ENCODE data around the gene ATP6V0C. TPM values are rescaled to one million over a fixed set of nuclear protein-coding genes. Genes with fewer than 3 reads are reported as not detected.

ATP6V0C gene
- 137 TPM for polyA plus RNA-seq (2013, experiment 1 of 2; ENCODE audit: insufficient read length)
- 147 TPM for polyA plus RNA-seq (2013, experiment 2 of 2; ENCODE audit: insufficient read length)

DNA sequence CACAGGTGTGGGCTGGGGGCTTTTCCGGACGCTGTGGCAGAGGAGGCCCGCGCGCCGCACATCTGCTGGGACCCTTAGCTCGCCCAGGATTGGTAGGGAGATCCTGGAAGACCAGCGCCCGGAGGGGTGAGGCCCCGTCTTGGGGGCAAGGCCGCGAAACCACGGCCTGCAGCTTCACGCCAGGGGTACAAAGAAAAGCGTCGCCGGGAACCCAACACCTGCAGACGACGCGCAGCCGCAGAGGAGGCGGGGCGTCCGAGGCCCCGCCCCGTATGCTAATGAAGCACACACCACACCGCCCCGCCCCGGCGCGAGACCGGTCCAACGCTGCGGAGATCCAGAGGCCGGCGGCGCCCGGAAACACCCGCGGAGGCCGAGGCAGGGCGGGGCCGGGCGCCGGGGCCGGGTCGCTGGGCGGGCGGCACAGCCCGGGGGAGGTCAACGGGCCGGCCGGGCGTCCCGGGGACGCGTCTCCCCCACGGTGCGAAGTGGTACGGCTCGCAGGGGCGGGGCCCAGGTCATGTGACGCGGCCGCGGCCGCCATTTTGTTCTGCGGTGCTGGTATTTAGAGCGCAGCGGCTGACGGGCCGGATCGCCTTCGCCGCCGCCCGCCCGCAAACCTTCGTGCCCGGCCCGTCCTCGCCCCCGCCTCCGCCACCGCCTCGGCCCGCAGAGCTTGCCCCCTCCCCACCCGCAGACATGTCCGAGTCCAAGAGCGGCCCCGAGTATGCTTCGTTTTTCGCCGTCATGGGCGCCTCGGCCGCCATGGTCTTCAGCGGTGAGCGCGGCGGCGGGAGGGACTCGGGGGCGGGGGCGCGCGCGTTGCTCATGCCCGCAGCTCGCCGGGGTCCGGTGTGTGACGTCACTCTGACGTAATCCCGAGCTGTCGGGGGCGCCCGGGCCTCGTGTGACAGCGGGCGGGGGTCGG, at the start of gene ATP6V0C:
Gene ATP6V0C (plus strand): TSS at position 548 of the 928 bp plus-strand sequence. CDS start 152 bp downstream, at position 700.
- peak; percentile 85 for DNase-seq

DNA sequence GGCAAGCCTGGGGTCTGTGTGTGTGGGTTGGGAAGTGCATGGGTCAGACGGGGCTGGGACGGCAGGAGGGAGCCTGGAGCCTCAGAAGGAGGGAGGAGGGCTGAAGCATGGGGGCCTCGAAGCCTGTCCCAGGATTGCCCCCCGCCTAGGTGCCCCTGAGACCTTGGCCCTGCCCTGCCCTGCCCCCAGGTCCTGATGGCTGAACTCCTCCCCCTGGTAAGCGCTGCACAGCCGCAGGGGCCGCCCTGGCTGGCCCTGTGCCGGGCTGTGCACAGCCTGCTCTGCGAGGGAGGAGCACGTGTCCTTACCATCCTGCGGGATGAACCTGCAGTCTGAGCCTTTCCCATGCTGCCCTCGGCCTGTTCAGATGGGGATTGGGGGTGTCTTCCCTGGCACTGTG, 49.4 kb upstream of the ATP6V0C start:
- DNase-seq = no peak

DNA sequence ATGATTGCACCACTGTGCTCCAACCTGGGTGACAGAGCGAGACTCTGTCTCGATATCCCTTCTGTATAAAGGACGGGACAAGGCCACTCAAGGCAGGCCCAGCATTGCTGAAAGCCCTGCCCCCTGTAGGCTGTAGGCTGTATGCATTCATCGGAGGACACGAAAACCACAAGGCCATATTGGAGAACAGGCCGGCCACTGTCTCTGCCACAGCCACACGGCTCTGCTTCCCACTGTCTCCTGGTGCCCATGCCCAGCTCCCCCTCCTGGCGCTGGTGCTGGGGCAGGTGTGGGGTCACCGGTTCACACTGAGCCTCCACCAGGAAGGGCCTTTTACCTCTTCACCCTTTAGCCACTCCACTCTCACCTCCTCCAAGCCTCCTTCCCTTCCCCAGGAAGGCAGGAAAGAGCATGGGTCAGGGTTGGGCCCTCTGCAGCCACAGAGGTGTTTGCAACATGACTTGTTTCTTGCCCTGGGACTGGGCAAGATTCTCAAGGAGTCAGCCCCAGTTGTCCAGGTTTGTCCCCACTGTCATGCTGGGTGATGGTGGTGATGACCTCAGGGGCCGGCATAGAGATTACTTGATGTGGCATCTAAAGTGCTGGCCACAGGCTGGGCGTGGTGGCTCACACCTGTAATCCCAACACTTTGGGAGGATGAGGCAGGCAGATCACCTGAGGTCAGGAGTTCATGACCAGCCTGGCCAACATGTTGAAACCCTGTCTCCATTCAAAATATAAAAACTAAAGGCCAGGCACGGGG, 47.9 kb upstream of the ATP6V0C start:
- DNase-seq = no peak

DNA sequence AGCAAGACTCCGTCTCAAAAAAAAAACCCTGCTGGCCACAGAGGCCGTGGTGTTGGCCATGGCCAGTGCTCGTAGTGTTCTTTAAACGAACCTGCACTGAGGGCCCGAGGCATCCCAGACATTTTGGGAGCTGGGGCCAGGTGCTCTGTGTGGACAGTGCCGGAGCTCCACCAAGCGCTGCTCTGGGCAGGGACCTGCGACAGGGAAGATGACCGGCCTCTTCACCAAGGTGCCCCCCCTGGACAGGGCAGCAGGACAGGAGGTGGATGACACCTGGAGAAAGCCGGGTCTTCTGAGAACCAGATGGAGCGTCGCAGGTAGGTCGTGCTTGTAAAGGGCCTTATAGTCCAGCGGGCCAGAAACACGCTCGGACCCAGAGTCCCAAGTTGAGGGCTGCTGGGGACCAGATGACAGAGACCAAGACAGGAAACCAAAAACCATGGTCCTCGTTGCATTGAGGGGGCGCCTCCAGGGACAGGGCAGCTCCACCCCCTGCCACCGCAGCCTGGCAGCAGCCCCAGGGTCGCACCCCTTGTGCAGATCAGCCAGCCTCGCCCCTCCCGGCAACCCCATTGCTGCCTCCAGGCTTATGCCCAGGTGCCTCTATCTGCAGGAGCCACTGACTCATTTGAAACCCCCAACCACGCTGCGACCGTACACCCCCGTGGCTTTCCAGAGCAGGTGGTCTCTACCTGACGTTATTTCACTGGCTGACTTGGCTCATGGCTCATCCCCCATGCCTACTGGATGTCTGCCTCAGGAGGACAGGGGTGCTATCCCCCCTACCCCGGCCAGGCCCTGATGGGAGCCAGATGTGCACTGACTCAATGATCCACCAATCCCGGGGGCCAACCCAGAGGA, 46.9 kb upstream of the ATP6V0C start:
- no peak for DNase-seq

DNA sequence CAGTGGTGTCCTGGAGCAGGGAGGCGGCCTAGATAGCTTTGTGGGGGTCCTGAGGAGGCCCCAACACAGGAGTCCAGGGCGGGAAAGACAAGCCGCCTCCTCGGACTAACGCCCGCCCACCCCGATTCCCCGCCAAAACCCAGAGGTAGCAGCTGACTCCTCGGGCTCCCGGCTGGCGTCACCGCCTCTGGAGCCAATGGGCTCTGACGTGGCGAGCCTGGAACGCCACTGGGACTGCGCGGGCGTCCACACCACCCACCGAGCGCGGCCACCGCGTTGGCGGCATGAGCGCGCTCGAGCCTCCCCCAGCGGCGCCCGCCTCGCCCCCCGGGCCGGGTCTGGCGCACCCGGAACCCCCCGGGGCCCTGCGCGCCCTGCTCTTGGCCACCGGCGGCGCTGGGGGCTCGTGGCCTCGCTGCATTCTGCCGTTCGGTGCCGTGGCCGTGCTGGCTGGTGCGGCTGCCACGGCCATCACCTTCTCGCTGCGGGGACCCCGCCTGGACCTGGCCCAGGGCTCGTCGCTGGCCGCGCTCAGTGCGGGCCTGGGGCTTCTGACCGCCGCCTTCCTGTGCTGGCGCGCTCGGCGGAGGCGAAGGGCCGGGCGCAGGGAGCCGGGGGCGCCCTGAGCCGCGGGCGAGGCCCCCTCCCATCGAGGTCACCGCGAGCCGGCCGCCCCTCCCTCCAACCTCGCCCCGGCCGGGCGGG, 46.1 kb upstream of the ATP6V0C start:
- peak; percentile 80 for DNase-seq

DNA sequence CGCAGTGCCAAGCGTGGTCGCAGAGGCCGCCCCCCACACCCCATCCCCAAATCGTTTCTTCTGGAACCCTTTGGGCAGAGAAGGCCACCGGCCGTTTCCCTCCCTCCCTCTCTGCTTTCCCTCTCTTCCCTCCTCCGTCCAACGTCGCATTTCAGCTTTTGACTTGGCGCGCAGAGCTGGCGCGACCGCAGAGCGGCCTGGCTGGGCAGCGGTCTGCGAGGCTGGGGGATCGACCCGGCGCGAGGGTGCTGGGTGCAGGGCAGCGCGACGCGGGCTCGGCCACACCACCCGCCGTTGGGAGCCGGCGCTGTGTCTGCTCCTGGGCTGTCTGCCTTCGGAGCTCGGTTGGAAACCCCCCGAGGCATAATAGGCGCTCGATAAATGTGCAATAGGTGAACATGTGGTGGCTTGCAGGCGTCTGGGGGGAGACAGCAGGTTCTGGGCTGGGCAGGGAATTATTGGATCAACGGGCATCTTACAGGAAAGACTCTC, 45.5 kb upstream of the ATP6V0C start:
- no peak for DNase-seq

DNA sequence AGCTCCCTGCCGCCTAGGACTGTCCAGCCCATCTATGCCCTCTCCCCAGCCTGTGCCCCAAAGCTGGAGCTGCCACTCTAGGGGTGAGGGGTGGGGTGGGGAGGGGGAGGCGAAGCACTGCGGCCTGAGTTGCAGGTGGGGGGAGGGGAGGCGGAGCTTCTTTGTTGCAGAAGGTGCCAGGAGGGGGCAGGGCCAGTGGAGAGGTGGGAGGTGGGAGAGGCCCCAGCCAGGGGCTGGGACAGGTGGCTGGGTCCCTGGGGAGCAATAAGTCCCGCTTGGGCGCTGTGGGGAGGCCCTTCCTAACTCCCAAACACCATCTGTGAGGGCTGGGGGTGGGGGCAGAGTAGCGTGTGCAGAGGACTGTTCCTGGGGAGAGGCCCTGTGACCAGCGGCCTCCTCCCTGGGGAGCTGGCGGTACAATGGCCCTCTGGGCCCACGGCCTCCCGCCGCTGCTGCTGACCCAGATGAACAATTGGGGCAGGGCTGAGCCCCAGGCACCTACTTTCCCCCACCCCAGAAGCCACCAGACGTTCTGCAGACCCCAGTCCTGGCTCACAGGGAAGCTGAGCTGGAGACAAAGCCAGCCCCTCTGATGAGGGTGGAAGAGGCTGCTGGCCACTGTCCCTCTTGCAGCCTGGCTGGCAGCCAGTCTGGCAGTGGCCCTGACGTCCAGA, 44.9 kb upstream of the ATP6V0C start:
- no peak for DNase-seq

DNA sequence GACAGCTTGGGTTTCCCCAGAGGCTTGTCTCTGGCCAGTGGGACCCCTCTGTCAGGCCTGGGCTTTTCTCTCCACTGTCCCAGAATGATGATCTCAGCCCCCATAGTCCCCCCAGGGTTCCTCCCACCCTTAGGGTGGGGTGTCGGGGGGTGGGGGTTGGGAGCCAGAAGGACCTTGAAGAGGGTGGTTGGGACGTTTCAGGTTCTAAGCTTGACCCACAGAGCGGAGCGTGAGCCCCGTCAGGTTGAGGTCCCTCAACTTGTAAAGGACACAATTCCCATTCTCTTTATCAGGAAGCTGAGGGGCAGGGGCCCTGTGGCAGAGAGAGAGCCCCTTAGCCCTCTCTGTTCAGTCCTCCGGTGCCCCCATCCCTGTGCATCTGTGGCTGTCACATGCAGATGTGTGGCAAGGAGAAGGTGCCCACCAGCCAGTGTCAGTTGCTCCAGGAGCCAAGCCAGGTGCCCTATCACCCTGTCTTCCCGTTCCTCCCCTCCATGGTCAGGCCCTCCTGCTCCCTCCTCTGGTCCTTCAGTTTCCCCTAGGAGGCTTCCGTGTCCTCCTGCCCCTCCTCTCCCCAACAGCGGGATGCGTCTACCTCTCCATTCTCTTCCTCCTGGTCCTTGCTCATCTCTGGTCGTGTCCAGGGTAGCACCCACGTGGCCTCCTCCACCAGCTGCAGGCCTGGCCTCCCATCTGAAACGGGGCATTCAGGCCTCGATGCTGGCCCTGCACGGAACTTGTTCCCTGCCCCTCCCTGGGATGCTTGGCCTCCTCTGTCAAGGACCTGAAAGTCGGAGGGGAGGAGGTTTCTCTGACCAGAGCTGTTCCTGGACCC, 44.1 kb upstream of the ATP6V0C start:
- no peak for DNase-seq

DNA sequence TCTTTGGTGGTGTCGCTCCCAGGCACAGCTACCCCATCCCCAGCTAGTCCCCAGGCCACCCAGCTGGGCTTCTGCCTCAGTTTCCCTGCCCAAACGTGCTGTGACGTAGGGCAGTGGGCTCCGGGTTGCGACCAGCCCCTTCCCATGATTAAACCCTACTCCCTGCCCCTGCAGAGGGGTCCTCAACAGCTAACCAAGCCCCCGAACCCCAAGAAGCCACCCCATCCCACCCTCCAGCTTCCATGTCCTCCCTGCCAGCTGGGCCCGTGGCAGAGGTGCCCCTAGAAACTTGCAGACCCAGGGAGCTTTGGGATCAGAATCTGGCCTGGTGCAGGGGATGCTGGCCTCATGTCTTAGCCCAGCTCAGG, 43.5 kb upstream of the ATP6V0C start:
- no peak for DNase-seq

DNA sequence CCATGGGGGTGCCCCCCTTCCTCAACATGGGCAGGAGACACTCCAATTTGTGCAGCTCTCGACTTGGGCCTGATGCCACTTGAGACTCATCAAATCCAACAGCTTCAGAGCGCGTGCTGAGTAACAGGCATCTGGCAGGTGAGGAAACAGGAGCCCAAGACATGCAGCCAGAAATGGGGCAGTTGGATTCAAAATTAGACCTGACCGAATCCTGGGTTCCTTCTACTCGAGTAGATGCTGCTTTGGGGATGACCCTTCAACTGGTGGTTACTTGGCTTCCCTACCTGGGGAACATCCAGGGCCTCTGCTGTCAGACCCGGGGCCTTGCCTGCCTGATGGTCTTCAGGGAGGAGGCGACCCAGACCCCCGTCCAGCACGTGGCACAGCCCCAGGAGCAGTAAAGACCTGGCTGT, 43.1 kb upstream of the ATP6V0C start:
- DNase-seq = no peak

DNA sequence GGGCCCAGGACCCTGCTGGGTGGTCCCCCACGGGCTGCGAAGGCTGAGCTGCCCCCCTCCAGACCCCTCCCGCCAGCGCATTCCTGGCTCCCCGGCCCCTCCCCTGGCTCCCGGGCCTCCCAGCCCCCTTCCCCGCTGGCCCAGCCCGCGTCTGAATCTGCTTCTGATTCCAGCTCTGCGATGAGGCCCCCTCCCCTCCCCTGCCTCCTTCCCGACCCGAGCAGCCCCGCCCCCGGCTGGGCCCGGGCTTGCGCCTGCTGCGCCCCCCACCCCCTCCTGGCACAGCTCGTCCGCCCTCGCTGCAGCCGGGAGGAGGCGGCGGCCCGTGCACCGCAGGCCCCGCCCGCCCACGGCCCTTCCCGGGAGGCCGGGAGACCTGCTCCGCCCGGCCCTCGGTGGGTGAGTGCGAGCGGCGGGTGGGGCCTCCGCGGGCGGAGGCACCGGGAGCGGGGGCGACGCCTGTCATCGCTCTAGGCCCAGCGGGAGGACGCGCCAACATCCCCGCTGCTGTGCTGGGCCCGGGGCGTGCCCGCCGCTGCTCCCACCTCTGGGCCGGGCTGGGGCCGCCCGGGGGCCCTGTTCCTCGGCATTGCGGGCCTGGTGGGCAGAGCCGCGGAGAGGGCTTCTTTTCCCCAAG, 42.6 kb upstream of the ATP6V0C start, which contains the start of gene NTN3:
Gene NTN3 (plus strand): TSS at position 282 of the 637 bp plus-strand sequence. CDS start 405 bp downstream, outside the sequence.
- peak; percentile 32 for DNase-seq

DNA sequence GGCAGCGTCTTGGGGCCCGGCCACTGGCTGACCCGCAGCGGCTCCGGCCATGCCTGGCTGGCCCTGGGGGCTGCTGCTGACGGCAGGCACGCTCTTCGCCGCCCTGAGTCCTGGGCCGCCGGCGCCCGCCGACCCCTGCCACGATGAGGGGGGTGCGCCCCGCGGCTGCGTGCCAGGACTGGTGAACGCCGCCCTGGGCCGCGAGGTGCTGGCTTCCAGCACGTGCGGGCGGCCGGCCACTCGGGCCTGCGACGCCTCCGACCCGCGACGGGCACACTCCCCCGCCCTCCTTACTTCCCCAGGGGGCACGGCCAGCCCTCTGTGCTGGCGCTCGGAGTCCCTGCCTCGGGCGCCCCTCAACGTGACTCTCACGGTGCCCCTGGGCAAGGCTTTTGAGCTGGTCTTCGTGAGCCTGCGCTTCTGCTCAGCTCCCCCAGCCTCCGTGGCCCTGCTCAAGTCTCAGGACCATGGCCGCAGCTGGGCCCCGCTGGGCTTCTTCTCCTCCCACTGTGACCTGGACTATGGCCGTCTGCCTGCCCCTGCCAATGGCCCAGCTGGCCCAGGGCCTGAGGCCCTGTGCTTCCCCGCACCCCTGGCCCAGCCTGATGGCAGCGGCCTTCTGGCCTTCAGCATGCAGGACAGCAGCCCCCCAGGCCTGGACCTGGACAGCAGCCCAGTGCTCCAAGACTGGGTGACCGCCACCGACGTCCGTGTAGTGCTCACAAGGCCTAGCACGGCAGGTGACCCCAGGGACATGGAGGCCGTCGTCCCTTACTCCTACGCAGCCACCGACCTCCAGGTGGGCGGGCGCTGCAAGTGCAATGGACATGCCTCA, 41.9 kb upstream of the ATP6V0C start:
- DNase-seq = no peak

DNA sequence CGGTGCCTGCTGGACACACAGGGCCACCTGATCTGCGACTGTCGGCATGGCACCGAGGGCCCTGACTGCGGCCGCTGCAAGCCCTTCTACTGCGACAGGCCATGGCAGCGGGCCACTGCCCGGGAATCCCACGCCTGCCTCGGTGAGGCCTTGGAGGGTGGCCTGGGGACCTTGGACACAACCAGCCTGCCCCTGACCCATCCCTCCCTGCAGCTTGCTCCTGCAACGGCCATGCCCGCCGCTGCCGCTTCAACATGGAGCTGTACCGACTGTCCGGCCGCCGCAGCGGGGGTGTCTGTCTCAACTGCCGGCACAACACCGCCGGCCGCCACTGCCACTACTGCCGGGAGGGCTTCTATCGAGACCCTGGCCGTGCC, 41.3 kb upstream of the ATP6V0C start:
- DNase-seq = no peak

DNA sequence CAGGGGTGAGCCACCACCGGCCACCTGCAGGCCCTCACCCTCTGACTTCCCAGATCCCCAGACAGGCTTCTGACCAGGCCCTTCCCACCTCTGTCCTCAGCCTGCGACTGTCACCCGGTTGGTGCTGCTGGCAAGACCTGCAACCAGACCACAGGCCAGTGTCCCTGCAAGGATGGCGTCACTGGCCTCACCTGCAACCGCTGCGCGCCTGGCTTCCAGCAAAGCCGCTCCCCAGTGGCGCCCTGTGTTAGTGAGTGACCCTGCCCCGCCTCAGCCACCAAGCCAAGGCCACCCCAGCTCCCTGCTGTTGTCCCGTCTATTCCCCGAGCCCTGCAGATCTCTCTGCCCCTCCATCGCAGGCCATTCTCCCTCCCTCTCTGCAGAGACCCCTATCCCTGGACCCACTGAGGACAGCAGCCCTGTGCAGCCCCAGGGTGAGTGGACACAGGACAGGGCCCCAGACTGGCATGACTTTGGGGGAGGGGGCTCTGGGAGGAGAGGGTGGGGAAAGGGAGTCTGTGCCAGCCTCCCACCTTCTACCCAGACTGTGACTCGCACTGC, 40.8 kb upstream of the ATP6V0C start:
- DNase-seq = no peak

DNA sequence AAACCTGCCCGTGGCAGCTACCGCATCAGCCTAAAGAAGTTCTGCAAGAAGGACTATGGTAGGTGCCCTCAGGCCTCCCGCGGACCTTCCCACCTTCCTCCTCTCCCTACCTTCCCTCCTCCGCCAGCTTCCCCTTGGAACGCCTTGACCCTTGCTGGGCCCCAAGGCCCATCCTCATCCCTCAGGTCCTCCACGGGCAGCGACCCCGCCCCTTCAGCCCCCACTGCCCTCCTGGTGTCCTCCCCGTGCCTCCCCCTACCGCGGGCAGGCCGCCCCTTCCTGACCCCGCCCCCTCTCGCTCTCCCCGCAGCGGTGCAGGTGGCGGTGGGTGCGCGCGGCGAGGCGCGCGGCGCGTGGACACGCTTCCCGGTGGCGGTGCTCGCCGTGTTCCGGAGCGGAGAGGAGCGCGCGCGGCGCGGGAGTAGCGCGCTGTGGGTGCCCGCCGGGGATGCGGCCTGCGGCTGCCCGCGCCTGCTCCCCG, 40.3 kb upstream of the ATP6V0C start:
- no peak for DNase-seq

DNA sequence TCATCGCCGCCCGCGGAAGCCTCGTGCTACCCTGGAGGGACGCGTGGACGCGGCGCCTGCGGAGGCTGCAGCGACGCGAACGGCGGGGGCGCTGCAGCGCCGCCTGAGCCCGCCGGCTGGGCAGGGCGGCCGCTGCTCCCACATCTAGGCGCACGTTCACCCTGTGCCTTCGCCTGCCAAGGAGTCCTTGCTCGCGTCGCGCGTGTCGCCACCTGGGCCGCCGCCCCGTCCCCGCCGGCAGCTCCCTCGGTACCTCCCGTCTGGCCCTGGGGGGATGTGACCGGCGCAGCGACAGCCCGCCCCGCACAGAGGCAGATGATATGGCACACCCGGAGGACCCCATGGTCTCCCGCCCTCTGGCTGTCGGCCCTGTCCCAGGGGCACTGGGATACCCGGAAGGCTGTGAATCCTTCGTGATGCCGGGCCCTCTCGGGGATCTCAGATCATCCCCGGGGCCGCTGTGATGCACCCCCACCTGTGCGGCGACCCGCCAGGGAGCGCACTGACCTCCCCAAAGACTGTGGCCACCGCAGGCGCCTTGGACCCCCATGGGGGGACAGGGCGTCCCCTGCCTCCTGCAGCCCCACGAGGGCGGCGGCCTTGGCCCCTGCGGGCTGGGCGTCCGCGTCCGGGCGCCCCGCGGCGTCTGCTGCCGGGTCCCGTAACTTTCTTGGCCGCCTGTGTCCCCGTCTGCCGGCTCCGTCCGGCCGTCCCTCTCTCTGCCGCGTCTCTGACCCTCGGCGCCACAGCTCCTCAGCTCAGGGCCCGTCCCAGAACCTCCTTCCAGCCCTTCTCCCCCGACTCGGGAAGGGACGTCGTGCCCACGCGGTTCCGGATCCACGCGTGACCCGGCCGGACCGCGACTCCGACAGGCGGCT, 39.5 kb upstream of the ATP6V0C start:
- DNase-seq = peak; percentile 35

DNA sequence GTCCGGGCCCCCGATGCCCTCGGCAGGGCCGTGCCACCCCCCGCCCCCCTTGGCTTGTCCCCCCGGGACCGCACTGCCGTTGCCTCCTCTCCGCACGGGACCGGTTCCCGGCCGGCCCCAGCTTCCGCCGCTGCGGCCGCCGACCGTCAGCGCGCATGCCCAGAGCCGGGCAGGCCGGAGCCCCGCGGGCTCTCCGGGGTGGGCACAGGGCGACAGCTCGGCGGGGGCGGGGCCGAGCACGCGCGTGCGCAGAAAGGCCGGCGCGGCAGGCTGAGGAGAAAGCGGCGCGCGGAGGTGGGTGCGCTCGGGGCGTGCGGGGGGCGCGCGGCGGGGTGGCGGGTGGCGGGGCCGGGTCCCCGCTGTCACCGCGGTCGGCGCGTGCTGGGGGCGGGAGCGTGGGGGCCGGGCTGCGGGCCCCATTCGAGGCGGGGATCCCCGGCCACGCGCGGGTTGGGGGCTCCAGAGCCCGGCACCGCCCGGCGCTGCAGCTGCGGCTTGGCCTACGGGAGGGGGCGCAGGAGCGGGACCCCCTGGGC, 38.8 kb upstream of the ATP6V0C start, which contains the start of gene TBC1D24:
Gene TBC1D24 (plus strand): TSS at position 251 of the 536 bp plus-strand sequence. CDS start 21,022 bp downstream, outside the sequence.
- DNase-seq = peak; percentile 82

Measured in fibroblast of skin of abdomen (primary cell).